Inferior parietal cortex (tissue), 1 donor: ENCODE results near the gene GNA12.
"Not testable (repeated sequence)": the region's sequence is repeated elsewhere in the genome, so short reads cannot be mapped to it uniquely, and the experiment has no call there.

Source experiments
- DNase-seq: peaks from one replicate; pipeline ENCODE4 v3.0.0-alpha.2; 2016; ENCODE audit errors: extremely low spot score

GNA12 gene

GRCh38 chr7:2713370-2713769 is 130.7 kb downstream of the GNA12 start:
- DNase-seq: no peak

DNA sequence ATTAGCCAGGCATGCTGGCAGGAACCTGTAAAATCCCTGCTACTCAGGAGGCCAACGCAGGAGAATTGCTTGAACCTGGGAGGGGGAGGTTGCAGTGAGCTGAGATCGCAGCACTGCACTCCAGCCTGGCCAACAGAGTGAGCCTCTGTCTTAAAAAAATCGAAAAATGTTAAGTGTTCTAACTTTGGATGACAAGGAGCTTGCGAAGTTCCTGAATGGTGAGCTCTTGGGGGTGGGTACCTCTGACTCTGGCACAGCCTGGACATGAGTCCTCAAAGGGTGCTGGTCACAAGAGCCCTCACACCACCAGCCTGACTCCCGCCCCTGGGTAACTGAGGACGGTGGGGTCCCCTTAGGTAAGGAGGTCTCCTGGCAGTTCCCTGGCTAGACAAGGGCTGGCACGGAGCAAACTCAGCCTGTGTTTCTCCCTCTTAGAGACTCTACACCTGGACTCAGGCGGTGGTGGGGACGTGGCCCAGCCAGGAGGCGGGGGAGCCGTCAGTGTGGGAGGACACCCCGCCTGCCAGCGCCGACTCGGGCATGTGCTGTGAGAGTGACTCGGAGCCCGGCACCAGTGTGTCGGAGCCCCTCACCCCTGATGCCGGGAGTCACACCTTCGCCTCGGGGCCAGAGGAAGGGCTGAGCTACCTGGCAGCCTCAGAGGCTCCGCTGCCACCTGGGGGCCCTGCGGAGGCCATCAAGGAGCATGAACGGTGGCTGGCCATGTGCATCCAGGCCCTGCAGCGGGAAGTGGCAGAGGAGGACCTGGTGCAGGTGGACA is 132.0 kb downstream of the GNA12 start:
- no peak for DNase-seq

GRCh38 chr7:2710901-2711551 is 133.1 kb downstream of the GNA12 start:
- DNase-seq: no peak

- no peak for DNase-seq
These were observed 133.8 kb downstream of the GNA12 start for GRCh38 chr7:2710286-2710655.

- DNase-seq: peak; percentile 65
These were observed 134.4 kb downstream of the GNA12 start for GRCh38 chr7:2709553-2710285.

DNA sequence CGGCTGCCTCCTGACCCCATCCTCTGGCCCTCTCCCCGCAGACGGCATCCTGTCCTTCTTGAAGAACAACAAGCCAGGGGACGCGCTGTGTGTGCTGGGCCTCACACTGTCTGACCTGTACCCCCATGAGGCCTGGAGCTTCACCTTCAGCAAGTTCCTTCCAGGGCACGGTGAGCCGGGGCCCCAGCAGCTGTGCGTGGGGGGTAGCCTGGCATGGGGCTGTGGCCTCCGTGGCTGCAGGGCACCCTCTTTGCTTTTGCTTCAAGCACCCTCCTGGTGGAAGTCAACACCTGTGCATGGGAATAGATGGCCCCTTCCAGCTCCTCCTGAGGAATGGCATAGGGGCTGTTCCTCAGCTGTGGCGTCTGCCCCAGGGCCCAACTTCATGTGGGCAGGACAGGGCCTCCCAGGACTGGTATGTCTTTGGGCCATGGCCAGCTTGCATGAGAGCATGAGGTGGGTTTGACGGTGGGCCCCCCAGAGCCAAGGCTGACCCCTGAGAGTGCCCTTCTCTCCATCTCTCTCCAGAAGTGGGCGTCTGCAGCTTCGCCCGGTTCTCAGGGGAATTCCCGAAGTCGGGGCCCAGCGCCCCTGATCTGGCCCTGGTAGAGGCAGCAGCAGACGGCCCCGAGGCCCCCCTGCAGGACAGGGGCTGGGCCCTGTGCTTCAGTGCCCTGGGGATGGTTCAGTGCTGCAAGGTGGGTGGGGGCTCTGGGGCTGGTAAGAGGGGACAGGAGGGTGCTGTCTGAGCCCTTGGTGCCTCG is 135.4 kb downstream of the GNA12 start:
- DNase-seq: no peak

DNA sequence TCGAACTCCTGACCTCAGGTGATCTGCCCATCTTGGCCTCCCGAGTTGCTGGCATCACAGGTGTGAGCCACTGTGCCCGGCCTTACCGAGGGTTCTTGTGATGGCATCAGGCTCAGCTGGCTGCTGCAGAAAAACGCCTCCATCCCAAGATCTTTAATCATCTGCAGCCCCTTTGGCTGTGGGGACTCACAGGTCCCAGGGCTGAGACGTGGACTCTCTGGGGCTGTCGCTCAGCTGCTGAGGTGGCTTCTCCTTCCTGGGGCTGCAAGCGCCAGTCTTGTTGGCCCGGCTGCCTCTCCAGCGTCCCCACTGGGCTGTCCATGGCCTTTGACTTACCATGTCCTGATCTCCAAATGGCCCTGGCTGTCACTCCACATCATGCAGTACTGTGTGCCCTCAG is 136.1 kb downstream of the GNA12 start:
- no peak for DNase-seq

DNA sequence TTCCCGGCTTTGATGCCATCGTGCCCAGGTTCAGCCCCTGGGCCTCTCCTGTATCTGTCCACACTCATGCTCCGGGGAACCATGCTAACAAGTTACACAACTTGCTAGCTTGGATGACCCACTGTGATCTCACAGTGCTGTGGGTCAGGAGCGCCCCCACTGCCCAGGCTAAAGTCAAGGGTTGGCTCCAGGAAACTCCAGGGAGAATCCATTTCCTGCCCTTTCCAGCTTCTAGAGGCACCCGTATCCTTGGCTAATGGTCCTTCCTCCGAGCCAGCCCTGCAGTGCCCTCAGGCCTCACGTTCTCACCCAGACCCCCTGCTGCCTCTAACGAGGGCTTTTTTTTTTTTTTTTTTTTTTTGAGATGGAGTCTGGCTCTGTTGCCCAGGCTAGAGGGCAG is 136.6 kb downstream of the GNA12 start:
- DNase-seq: no peak

- no peak for DNase-seq
These were observed 137.4 kb downstream of the GNA12 start for GRCh38 chr7:2706685-2707126.

- DNase-seq: no peak
These were observed 138.6 kb downstream of the GNA12 start for GRCh38 chr7:2705371-2706096.

DNA sequence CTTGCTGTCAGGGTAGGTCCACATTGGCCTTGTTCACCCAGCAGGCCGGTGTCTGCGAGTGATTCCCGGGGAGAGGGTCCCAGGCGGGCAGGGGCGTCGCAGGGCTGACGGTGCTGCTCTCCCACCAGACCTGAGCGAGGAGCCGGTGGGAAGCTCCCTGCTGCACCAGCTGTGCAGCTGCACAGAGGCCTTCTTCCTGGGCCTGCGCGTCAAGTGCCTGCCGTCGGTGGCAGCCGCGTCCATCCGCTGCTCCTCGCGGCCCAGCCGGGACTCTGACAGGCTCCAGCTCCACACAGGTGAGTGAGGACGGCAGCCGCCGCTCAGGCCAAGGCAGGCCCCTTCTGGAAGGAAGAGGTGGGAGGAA is 141.5 kb downstream of the GNA12 start:
- DNase-seq: no peak

- DNase-seq: peak; percentile 79
These were observed 142.1 kb downstream of the GNA12 start for GRCh38 chr7:2701832-2702593.

GRCh38 chr7:2701424-2701823 is 142.7 kb downstream of the GNA12 start:
- DNase-seq: no peak

DNA sequence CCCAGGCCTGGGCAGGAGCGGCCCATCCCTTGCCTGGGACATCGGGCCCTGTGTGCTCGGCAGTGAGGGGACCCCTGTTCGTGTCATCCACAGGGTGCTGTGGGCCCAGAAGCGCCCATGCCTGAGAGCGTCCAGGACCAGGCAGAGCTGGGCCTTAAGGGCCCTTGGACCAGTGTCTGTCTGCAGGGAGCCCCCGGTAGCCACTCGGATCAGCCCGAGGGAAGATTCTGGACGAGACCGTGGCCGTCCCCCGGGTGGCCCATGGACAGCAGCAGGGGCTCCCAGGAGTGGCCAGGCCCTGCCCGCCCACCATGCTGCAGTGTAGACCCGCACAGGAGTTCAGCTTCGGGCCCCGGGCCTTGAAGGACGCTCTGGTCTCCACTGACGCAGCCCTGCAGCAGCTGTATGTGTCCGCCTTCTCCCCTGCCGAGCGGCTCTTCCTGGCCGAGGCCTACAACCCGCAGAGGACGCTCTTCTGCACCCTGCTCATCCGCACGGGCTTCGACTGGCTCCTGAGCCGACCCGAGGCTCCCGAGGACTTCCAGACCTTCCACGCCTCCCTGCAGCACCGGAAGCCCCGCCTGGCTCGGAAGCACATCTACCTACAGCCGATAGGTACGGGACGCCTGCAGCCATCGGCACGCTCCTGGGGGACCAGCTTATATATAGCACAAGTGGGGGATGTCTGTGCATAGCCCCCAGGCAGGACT is 143.8 kb downstream of the GNA12 start:
- DNase-seq: no peak

DNA sequence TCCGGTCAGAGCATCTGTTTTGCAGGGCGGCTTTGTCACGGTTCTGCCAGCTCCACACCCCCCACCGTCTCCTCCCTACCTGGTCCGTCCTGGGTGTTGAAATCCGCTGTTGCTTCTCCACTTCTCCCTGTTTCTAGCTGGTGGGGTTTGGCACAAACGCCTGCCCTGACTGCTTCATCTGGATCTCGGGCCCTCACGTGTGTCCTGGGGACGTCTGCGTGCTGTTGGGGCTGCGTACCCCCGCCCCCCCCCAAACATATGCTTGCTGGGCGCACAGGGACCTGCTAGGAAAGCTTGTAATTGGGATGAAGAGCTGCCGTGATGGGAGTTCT is 144.9 kb downstream of the GNA12 start:
- DNase-seq: no peak

- no peak for DNase-seq
These were observed 145.4 kb downstream of the GNA12 start for GRCh38 chr7:2698581-2699288.

GRCh38 chr7:2694122-2694436 is 150.0 kb downstream of the GNA12 start:
- DNase-seq: not testable (repeated sequence)

GRCh38 chr7:2693420-2694121 is 150.5 kb downstream of the GNA12 start:
- not testable (repeated sequence) for DNase-seq

- DNase-seq: no peak
These were observed 151.6 kb downstream of the GNA12 start for GRCh38 chr7:2692543-2692942.
